ENCODE results near the gene SLC35F1.

GRCh38 chr6:117909638-117910037 lies 2.6 kb downstream of the SLC35F1 start:
- TF ChIP-seq REST (IDR thresholded peaks at IDR 0.05; ENCODE audit: low read depth) = no peak
- TF ChIP-seq MAX (IDR thresholded peaks at IDR 0.05) = no peak
- TF ChIP-seq RAD21 (IDR thresholded peaks at IDR 0.05; ENCODE audit: low read depth) = no peak
- TF ChIP-seq TEAD4 (IDR thresholded peaks at IDR 0.05) = no peak
- TF ChIP-seq EP300 (IDR thresholded peaks at IDR 0.05; ENCODE audit: borderline replicate concordance) = no peak
- TF ChIP-seq TAF1 (IDR thresholded peaks at IDR 0.05; ENCODE audit: low read depth) = no peak
- no peak for TF ChIP-seq FOXM1 (IDR thresholded peaks at IDR 0.05; ENCODE audit: borderline replicate concordance, low read depth)
- TF ChIP-seq ZBTB7A (IDR thresholded peaks at IDR 0.05; ENCODE audit: low read depth) = no peak
- TF ChIP-seq CREB1 (IDR thresholded peaks at IDR 0.05; ENCODE audit: low read depth) = no peak
- no peak for TF ChIP-seq CEBPB (IDR thresholded peaks at IDR 0.05)
- TF ChIP-seq TCF12 (IDR thresholded peaks at IDR 0.05; ENCODE audit: low read depth) = no peak
- TF ChIP-seq USF1 (IDR thresholded peaks at IDR 0.05) = no peak

Data from Ishikawa (cell line).